IMR-90 (cell line): ENCODE data around the gene CDKAL1. TPM values are rescaled to one million over a fixed set of nuclear protein-coding genes. Genes with fewer than 3 reads are reported as not detected.

ENCODE experiments used
- ATAC-seq: fragments of 200-7000 bp; cut with Tn5 transposase; 2 replicates; pipeline ENCODE4 v1.9.1; 2020; ENCODE audit warnings: low read depth, mild to moderate bottlenecking, moderate library complexity
- BruUV-seq: library from RNA; stranded (reverse); fragments of 400-500 nt; replicated peaks from 2 replicates; lab custom pipeline; 2021; lab: Mats Ljungman, UMichigan
- CTCF ChIA-PET: fragments of 300-600 bp; formaldehyde crosslinking; extraction: SDS; loops from one replicate; lab custom pipeline; 2021; ENCODE audit warnings: antibody characterized with exemption; lab: Yijun Ruan, JAX
- POLR2A ChIA-PET: fragments of 300-600 bp; sonication (Branson Sonifier 250); formaldehyde crosslinking; loops from one replicate; lab custom pipeline; 2022; ENCODE audit warnings: antibody characterized with exemption; ENCODE audit not compliant: unreplicated experiment; lab: Charles Lee
- DNase-seq: peaks from one replicate; pipeline ENCODE4 v3.0.0; 2013
- H2AFZ ChIP-seq: replicated peaks from 2 replicates; pipeline ENCODE3; 2013; ENCODE audit warnings: low read length, mild to moderate bottlenecking; ENCODE audit not compliant: poor library complexity
- H2AK5ac ChIP-seq: 2 replicates; pipeline ENCODE4 v1.6.1; 2013; ENCODE audit warnings: low read depth, low read length, inconsistent platforms
- H2AK9ac ChIP-seq: replicated peaks from 2 replicates; pipeline ENCODE3; 2013; ENCODE audit warnings: mild to moderate bottlenecking, low read depth, low read length, moderate library complexity; ENCODE audit not compliant: poor library complexity
- H2BK120ac ChIP-seq: 2 replicates; pipeline ENCODE4 v1.6.1; 2013; ENCODE audit warnings: low read depth, low read length, inconsistent platforms
- H2BK15ac ChIP-seq: 3 replicates; pipeline ENCODE4 v1.6.1; 2013; ENCODE audit warnings: low read depth, low read length, inconsistent platforms
- H2BK20ac ChIP-seq: 2 replicates; pipeline ENCODE4 v1.6.1; 2013; ENCODE audit warnings: low read depth, mild to moderate bottlenecking, inconsistent platforms, low read length, moderate library complexity
- H2BK5ac ChIP-seq: 2 replicates; pipeline ENCODE4 v1.6.1; 2013; ENCODE audit warnings: mild to moderate bottlenecking, low read depth, low read length, inconsistent platforms; ENCODE audit not compliant: poor library complexity, severe bottlenecking
- H3K14ac ChIP-seq: replicated peaks from 2 replicates; pipeline ENCODE4 v1.6.1; 2013; ENCODE audit warnings: low read depth, low read length, inconsistent platforms
- H3K18ac ChIP-seq: 2 replicates; pipeline ENCODE4 v1.6.1; 2013; ENCODE audit warnings: low read depth, low read length, control low read depth
- H3K23ac ChIP-seq: 2 replicates; pipeline ENCODE4 v1.6.1; 2013; ENCODE audit warnings: low read depth, low read length, inconsistent platforms
- H3K27ac ChIP-seq: 2 replicates; pipeline ENCODE4 v1.5.1; 2013; ENCODE audit warnings: mild to moderate bottlenecking, control low read depth, low read length; ENCODE audit not compliant: insufficient read depth
- H3K27me3 ChIP-seq: 2 replicates; pipeline ENCODE4 v1.6.1; 2013; ENCODE audit warnings: low read length; ENCODE audit not compliant: control insufficient read depth, insufficient read depth
- H3K36me3 ChIP-seq: 2 replicates; pipeline ENCODE4 v1.6.1; 2013; ENCODE audit warnings: low read length, mixed read lengths; ENCODE audit not compliant: control insufficient read depth, insufficient read depth
- H3K4ac ChIP-seq: 2 replicates; pipeline ENCODE4 v1.6.1; 2013; ENCODE audit warnings: low read depth, low read length, inconsistent platforms
- H3K4me1 ChIP-seq: 2 replicates; pipeline ENCODE4 v1.6.1; 2013; ENCODE audit warnings: low read length, mixed read lengths; ENCODE audit not compliant: control insufficient read depth, insufficient read depth
- H3K4me2 ChIP-seq: 2 replicates; pipeline ENCODE4 v1.6.1; 2013; ENCODE audit warnings: low read depth, mild to moderate bottlenecking, control low read depth, low read length, moderate library complexity
- H3K4me3 ChIP-seq: 2 replicates; pipeline ENCODE4 v1.5.1; 2013; ENCODE audit warnings: low read depth, mild to moderate bottlenecking, control low read depth, low read length, moderate library complexity; ENCODE audit not compliant: insufficient read depth
- H3K56ac ChIP-seq: 2 replicates; pipeline ENCODE4 v1.6.1; 2013; ENCODE audit warnings: low read length, inconsistent platforms; ENCODE audit not compliant: insufficient read depth; ENCODE audit errors: extremely low read depth
- H3K79me1 ChIP-seq, 2 experiments: 2 replicates each; pipeline ENCODE4 v1.6.1; 2013; ENCODE audit warnings: low read length in 2 of 2, inconsistent platforms in 1 of 2, low read depth in 1 of 2
- H3K9ac ChIP-seq: 2 replicates; pipeline ENCODE4 v1.6.1; 2013; ENCODE audit warnings: low read depth, low read length, control low read depth
- H3K9me1 ChIP-seq: 2 replicates; pipeline ENCODE4 v1.6.1; 2013; ENCODE audit warnings: low read length, inconsistent platforms; ENCODE audit not compliant: insufficient read depth
- H3K9me3 ChIP-seq: 2 replicates; pipeline ENCODE4 v1.6.1; 2013; ENCODE audit warnings: low read length; ENCODE audit not compliant: control insufficient read depth, insufficient read depth
- H4K20me1 ChIP-seq: 2 replicates; pipeline ENCODE4 v1.6.1; 2013; ENCODE audit warnings: low read length, inconsistent platforms; ENCODE audit not compliant: insufficient read depth
- H4K5ac ChIP-seq: 2 replicates; pipeline ENCODE4 v1.6.1; 2013; ENCODE audit warnings: mild to moderate bottlenecking, low read depth, low read length, control low read depth
- H4K8ac ChIP-seq, 2 experiments: 2 replicates each; pipeline ENCODE4 v1.6.1; 2013; ENCODE audit warnings: low read depth in 2 of 2, low read length in 2 of 2, control low read depth in 1 of 2, inconsistent platforms in 1 of 2
- H4K91ac ChIP-seq: 2 replicates; pipeline ENCODE4 v1.6.1; 2013; ENCODE audit warnings: low read depth, low read length, inconsistent platforms; ENCODE audit not compliant: insufficient read depth
- BHLHE40 ChIP-seq: fragments of 150-350 bp; IDR thresholded peaks from 2 replicates; pipeline ENCODE4 v1.6.1; 2016; ENCODE audit warnings: mild to moderate bottlenecking, low read depth, low read length
- CEBPB ChIP-seq: IDR thresholded peaks from 2 replicates; pipeline ENCODE4 v1.6.1; 2012; ENCODE audit warnings: low read depth, low read length, improper control_type of control experiment
- FOS ChIP-seq: fragments of 150-350 bp; IDR thresholded peaks from 2 replicates; pipeline ENCODE4 v1.6.1; 2016; ENCODE audit warnings: low read depth, low read length
- MAFK ChIP-seq: IDR thresholded peaks from 2 replicates; pipeline ENCODE4 v1.6.1; 2012; ENCODE audit warnings: low read depth, low read length, improper control_type of control experiment
- MAZ ChIP-seq: IDR thresholded peaks from 2 replicates; pipeline ENCODE4 v1.6.1; 2012; ENCODE audit warnings: low read depth, mild to moderate bottlenecking, low read length, improper control_type of control experiment, moderate library complexity, borderline replicate concordance
- MXI1 ChIP-seq: IDR thresholded peaks from 2 replicates; pipeline ENCODE4 v1.6.1; 2012; ENCODE audit warnings: low read depth, mild to moderate bottlenecking, low read length, moderate library complexity, borderline replicate concordance
- NFE2L2 ChIP-seq: fragments of 150-350 bp; IDR thresholded peaks from 2 replicates; pipeline ENCODE4 v1.6.1; 2016; ENCODE audit warnings: low read depth, mild to moderate bottlenecking, low read length
- RAD21 ChIP-seq: IDR thresholded peaks from 2 replicates; pipeline ENCODE4 v1.6.1; 2012; ENCODE audit warnings: low read length, improper control_type of control experiment
- RFX5 ChIP-seq: IDR thresholded peaks from 2 replicates; pipeline ENCODE4 v1.8.0; 2012; ENCODE audit warnings: low read depth, mild to moderate bottlenecking, low read length, moderate library complexity
- SMC3 ChIP-seq: fragments of 150-350 bp; IDR thresholded peaks from 2 replicates; pipeline ENCODE4 v1.6.1; 2016; ENCODE audit warnings: low read depth, mild to moderate bottlenecking, antibody characterized with exemption, low read length, moderate library complexity
- WGBS, 2 experiments: methylation state at CpG; one replicate each; pipeline versions ENCODE4 v1.1.5 to v1.1.7; 2013; ENCODE audit warnings: missing lambda C conversion rate in 2 of 2; ENCODE audit not compliant: insufficient read length in 1 of 2; ENCODE audit errors: extremely low coverage in 2 of 2; 5-methylcytosine and 5-hydroxymethylcytosine counted together
- dilution Hi-C: fragments of 300-500 bp; cut with HindIII; formaldehyde crosslinking; loops from one replicate; pipeline ENCODE4 v1.14.3; 2018; ENCODE audit warnings: low sequenced_read_pairs; ENCODE audit not compliant: unreplicated experiment
- in situ Hi-C: fragments of 300-500 bp; cut with MboI; formaldehyde crosslinking; loops from 3 replicates; pipeline ENCODE4 v1.14.3; 2019; ENCODE audit warnings: low sequenced_read_pairs, inconsistent platforms, mixed read lengths
- intact Hi-C: fragments of 100-400 bp; cut with micrococcal nuclease; formaldehyde crosslinking; loops from 2 replicates; pipeline ENCODE4 v1.10.0; 2022
- polyA plus RNA-seq, 3 experiments: library from polyadenylated mRNA; depleted of rRNA; stranded (reverse); fragments of >200 nt; gene quantifications; 2 replicates each; pipeline ENCODE4 v1.2.3, GENCODE V29; 2012; ENCODE audit warnings: low replicate concordance in 1 of 3
- total RNA-seq: library from RNA; depleted of rRNA; stranded (reverse); fragments of >200 nt; gene quantifications from 2 replicates; pipeline ENCODE4 v1.2.3, GENCODE V29; 2012
- TF ChIP-seq, protein P1 (sequence below): conservative IDR thresholded peaks from 2 replicates; pipeline ENCODE4 v1.5.1; 2012; ENCODE audit warnings: mild to moderate bottlenecking, low read depth, low read length, improper control_type of control experiment
- TF ChIP-seq, protein P2 (sequence below): fragments of 150-350 bp; IDR thresholded peaks from 2 replicates; pipeline ENCODE4 v1.6.1; 2016; ENCODE audit warnings: low read depth, mild to moderate bottlenecking, low read length, moderate library complexity, borderline replicate concordance

CDKAL1 gene
- total and polyA plus RNA-seq, 2 of the 4 experiments (the other 2 are of a cell fraction), result 3.7 to 13.1 TPM

DNA sequence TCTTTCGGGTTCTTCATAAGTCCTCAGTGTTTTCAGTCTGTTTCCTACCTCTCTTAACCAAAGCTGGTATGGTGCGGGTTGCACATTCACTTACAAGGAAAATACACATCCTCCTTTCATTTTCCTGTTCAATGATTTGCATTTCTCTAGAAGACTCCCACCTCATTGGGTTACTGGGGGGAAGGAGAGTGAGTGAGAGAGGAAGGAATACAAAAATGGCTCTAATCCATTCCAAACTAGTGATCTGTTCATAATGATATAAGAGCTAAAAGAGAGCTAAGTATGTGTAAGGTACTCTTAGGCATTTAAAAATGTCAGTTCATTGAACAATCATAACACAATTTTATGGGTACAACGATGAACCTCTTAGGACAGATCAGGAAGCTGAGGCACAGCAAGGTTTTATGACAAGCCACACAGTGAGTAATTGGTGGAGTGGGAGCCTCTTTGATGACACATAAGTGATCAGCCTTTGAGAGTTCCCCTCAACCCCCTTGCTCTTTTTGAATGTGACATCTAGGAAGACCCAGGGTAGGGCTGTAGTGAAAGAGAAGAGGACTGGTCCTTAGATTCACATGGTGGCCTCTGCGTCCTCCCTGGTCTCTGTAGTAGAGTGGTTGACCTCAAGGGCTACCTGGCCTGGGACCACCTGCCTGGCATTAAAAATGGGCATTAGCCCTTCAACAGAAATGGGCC lies 730.9 kb downstream of the CDKAL1 start:
- Histone ChIP-seq H3K27me3 (0 out of 2 replicates have a peak, but pooled peaks cover 2% of the 10 kb centered on the region), H3K18ac (no peak overlapping the region), H3K56ac (no peak overlapping the region), H3K79me1 (no peaks in the 10 kb centered on the region), H3K23ac (no peak overlapping the region), H3K27ac (no peak overlapping the region), H2AK9ac (no peak overlapping the region), H2AFZ (no peak overlapping the region), H3K4me2 (no peak overlapping the region), H2BK20ac (no peak overlapping the region), H4K5ac (no peak overlapping the region), H4K8ac (no peak overlapping the region), H3K14ac (0 out of 2 replicates have a peak overlapping the region, but pooled peaks have one; percentile 2), H3K36me3 (no peaks in the 10 kb centered on the region), H2BK5ac (no peak overlapping the region), H3K4me3 (no peak overlapping the region), H3K9me3 (peaks cover 3% of the 10 kb centered on the region; the same call in 1 of the 2 replicates), H3K9me1 (no peaks in the 10 kb centered on the region), H2BK15ac (no peak overlapping the region), H3K4me1 (no peaks in the 10 kb centered on the region), H2BK120ac (no peak overlapping the region), H4K91ac (no peak overlapping the region), H4K20me1 (no peaks in the 10 kb centered on the region), H2AK5ac (no peak overlapping the region), H3K4ac (no peak overlapping the region), H3K9ac (no peak overlapping the region)
- 80% methylated on average over 1 of the region's 4 CpGs; no CpG with 5 or more reads in 1 of the 2 experiments for WGBS, 2 experiments
- DNase-seq (no peak), ATAC-seq (no peak)
- dilution Hi-C loops (no loop called here), intact Hi-C loops (no loop called here), in situ Hi-C loops (no loop called here)
- BruUV-seq, result no TSS peak
- ChIA-PET CTCF (no interaction called here), POLR2A (no interaction called here)
- TF ChIP-seq BHLHE40, result no peak
- TF ChIP-seq RFX5, result no peak
- TF ChIP-seq SMC3, result no peak
- no peak for TF ChIP-seq MAFK
- TF ChIP-seq FOS, result no peak
- TF ChIP-seq CEBPB, result no peak
- TF ChIP-seq MAZ, result no peak
- TF ChIP-seq, protein P1, sequence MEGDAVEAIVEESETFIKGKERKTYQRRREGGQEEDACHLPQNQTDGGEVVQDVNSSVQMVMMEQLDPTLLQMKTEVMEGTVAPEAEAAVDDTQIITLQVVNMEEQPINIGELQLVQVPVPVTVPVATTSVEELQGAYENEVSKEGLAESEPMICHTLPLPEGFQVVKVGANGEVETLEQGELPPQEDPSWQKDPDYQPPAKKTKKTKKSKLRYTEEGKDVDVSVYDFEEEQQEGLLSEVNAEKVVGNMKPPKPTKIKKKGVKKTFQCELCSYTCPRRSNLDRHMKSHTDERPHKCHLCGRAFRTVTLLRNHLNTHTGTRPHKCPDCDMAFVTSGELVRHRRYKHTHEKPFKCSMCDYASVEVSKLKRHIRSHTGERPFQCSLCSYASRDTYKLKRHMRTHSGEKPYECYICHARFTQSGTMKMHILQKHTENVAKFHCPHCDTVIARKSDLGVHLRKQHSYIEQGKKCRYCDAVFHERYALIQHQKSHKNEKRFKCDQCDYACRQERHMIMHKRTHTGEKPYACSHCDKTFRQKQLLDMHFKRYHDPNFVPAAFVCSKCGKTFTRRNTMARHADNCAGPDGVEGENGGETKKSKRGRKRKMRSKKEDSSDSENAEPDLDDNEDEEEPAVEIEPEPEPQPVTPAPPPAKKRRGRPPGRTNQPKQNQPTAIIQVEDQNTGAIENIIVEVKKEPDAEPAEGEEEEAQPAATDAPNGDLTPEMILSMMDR, result no peak
- TF ChIP-seq, protein P2, sequence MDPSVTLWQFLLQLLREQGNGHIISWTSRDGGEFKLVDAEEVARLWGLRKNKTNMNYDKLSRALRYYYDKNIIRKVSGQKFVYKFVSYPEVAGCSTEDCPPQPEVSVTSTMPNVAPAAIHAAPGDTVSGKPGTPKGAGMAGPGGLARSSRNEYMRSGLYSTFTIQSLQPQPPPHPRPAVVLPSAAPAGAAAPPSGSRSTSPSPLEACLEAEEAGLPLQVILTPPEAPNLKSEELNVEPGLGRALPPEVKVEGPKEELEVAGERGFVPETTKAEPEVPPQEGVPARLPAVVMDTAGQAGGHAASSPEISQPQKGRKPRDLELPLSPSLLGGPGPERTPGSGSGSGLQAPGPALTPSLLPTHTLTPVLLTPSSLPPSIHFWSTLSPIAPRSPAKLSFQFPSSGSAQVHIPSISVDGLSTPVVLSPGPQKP, result no peak
- TF ChIP-seq MXI1, result no peak
- TF ChIP-seq NFE2L2, result no peak
- no peak for TF ChIP-seq RAD21
